Activated CD4-positive, alpha-beta T cell treated with anti-CD3 and anti-CD28 coated beads, Interleukin-2, amount 10 ng/mL, durations not matched to agents 24 days and 14 days (primary cell): ENCODE results near the gene CHMP2A. TPM values are rescaled to one million over a fixed set of nuclear protein-coding genes. Genes with fewer than 3 reads are reported as not detected.
"Not testable (repeated sequence)": the region's sequence is repeated elsewhere in the genome, so short reads cannot be mapped to it uniquely, and the experiment has no call there.

Experiments used
- DNase-seq: peaks from one replicate; pipeline ENCODE4 v3.0.0; 2022
- H3K27ac Mint-ChIP-seq: one replicate; pipeline ENCODE4 v1.8.0; 2022; ENCODE audit warnings: mild to moderate bottlenecking, mixed read lengths
- H3K27me3 Mint-ChIP-seq: one replicate; pipeline ENCODE4 v1.8.0; 2022; ENCODE audit warnings: mixed read lengths
- H3K36me3 Mint-ChIP-seq: one replicate; pipeline ENCODE4 v1.8.0; 2022; ENCODE audit warnings: low read depth, mild to moderate bottlenecking, mixed read lengths
- H3K4me1 Mint-ChIP-seq: one replicate; pipeline ENCODE4 v1.8.0; 2021; ENCODE audit warnings: mixed read lengths
- H3K4me3 Mint-ChIP-seq: one replicate; pipeline ENCODE4 v1.8.0; 2022; ENCODE audit warnings: mild to moderate bottlenecking, moderate library complexity, mixed read lengths
- H3K9me3 Mint-ChIP-seq: one replicate; pipeline ENCODE4 v1.8.0; 2021; ENCODE audit warnings: mixed read lengths
- intact Hi-C: fragments of 100-400 bp; cut with micrococcal nuclease; formaldehyde crosslinking; loops from one replicate; pipeline ENCODE4 v1.15.1; 2023
- total RNA-seq: library from RNA; stranded (reverse); gene quantifications from 2 replicates; pipeline ENCODE4 v1.2.3, GENCODE V29; 2022

Gene CHMP2A
- total RNA-seq, 1 donor from 2014 or later: 108 TPM

- Mint-ChIP-seq H3K27ac (peak overlapping the region; percentile 99), H3K4me3 (peak overlapping the region; percentile 94), H3K9me3 (no peaks in the 10 kb centered on the region), H3K36me3 (peaks cover 45% of the 10 kb centered on the region), H3K27me3 (peaks cover 17% of the 10 kb centered on the region), H3K4me1 (peaks cover 27% of the 10 kb centered on the region)
- intact Hi-C loops: loop anchor here (1.0 kb wide), 5 partner anchors 11 to 45 kb away; partner anchors contain the start of genes CHMP2A, MZF1 and ZBTB45
- DNase-seq: no peak
Measured at GRCh38 chr19:58544591-58545285, 10.2 kb downstream of the CHMP2A start.

GRCh38 chr19:58543826-58544590 lies 10.9 kb downstream of the CHMP2A start, which contains the start of gene TRIM28:
Gene TRIM28 (plus strand): TSS chr19:58544064. CDS start chr19:58544758, 694 bp downstream.
- intact Hi-C loops: loop anchor here (1.0 kb wide), 5 partner anchors 11 to 45 kb away; partner anchors contain the start of genes CHMP2A, MZF1 and ZBTB45
- H3K4me3 Mint-ChIP-seq: peak within 1 kb of the TSS; percentile 94
- peaks cover 29% of the 10 kb centered on the region for H3K4me1 Mint-ChIP-seq
- DNase-seq: peak; percentile 100
- H3K9me3 Mint-ChIP-seq: no peaks in the 10 kb centered on the region
- H3K27me3 Mint-ChIP-seq: peaks cover 23% of the 10 kb centered on the region
- peak within 1 kb of the TSS; percentile 99 for H3K27ac Mint-ChIP-seq
- H3K36me3 Mint-ChIP-seq: peaks cover 40% of the 10 kb centered on the region

- intact Hi-C loops: not testable (repeated sequence)
- peaks cover 30% of the 10 kb centered on the region for H3K36me3 Mint-ChIP-seq
Measured at GRCh38 chr19:58542641-58543372, 12.1 kb downstream of the CHMP2A start.

GRCh38 chr19:58539169-58539559 lies 15.7 kb downstream of the CHMP2A start:
- intact Hi-C loops, H3K36me3 Mint-ChIP-seq, H3K9me3 Mint-ChIP-seq, DNase-seq: not testable (repeated sequence)
- Mint-ChIP-seq H3K27ac (peak overlapping the region; percentile 20), H3K4me1 (peaks cover 18% of the 10 kb centered on the region), H3K4me3 (peak overlapping the region; percentile 30), H3K27me3 (peaks cover 25% of the 10 kb centered on the region)

More at GRCh38 chr19:58542641-58543372, 12.1 kb downstream of the CHMP2A start:
- Mint-ChIP-seq H3K27ac (peak overlapping the region; percentile 39), H3K4me1 (peaks cover 30% of the 10 kb centered on the region), H3K27me3 (peaks cover 25% of the 10 kb centered on the region), H3K4me3 (peak overlapping the region; percentile 12)
- DNase-seq, H3K9me3 Mint-ChIP-seq: not testable (repeated sequence)

GRCh38 chr19:58538257-58539168 lies 16.4 kb downstream of the CHMP2A start:
- peak; percentile 81 for DNase-seq
- intact Hi-C loops: no loop called here
- peaks cover 20% of the 10 kb centered on the region for H3K27me3 Mint-ChIP-seq
- H3K36me3 Mint-ChIP-seq: no peaks in the 10 kb centered on the region
- H3K9me3 Mint-ChIP-seq: no peaks in the 10 kb centered on the region
- peak overlapping the region; percentile 79 for H3K4me3 Mint-ChIP-seq
- H3K4me1 Mint-ChIP-seq: peaks cover 13% of the 10 kb centered on the region
- H3K27ac Mint-ChIP-seq: peak overlapping the region; percentile 41

GRCh38 chr19:58536852-58537798 lies 17.8 kb downstream of the CHMP2A start:
- peaks cover 17% of the 10 kb centered on the region for H3K27me3 Mint-ChIP-seq
- peaks cover 9% of the 10 kb centered on the region for H3K4me1 Mint-ChIP-seq
- no peaks in the 10 kb centered on the region for H3K9me3 Mint-ChIP-seq
- no peak overlapping the region for H3K4me3 Mint-ChIP-seq
- H3K36me3 Mint-ChIP-seq: no peaks in the 10 kb centered on the region
- H3K27ac Mint-ChIP-seq: no peak overlapping the region
- intact Hi-C loops: no loop called here
- peak; percentile 57 for DNase-seq

- Mint-ChIP-seq H3K27ac (no peak overlapping the region), H3K27me3 (peaks cover 20% of the 10 kb centered on the region), H3K4me3 (no peak overlapping the region), H3K9me3 (no peaks in the 10 kb centered on the region), H3K36me3 (no peaks in the 10 kb centered on the region), H3K4me1 (peaks cover 9% of the 10 kb centered on the region)
- intact Hi-C loops: no loop called here
- no peak for DNase-seq
Measured at GRCh38 chr19:58535857-58536256, 19.0 kb downstream of the CHMP2A start.

- Mint-ChIP-seq H3K27ac (no peak overlapping the region), H3K27me3 (peaks cover 8% of the 10 kb centered on the region), H3K9me3 (no peaks in the 10 kb centered on the region), H3K4me3 (no peak overlapping the region), H3K36me3 (no peaks in the 10 kb centered on the region), H3K4me1 (no peaks in the 10 kb centered on the region)
- DNase-seq: no peak
- intact Hi-C loops: no loop called here
Measured at GRCh38 chr19:58531034-58531840, 23.7 kb downstream of the CHMP2A start.

- Mint-ChIP-seq H3K27me3 (peaks cover 8% of the 10 kb centered on the region), H3K9me3 (no peaks in the 10 kb centered on the region), H3K4me1 (no peaks in the 10 kb centered on the region), H3K27ac (no peak overlapping the region), H3K4me3 (no peak overlapping the region), H3K36me3 (no peaks in the 10 kb centered on the region)
- intact Hi-C loops: no loop called here
- no peak for DNase-seq
Measured at GRCh38 chr19:58529405-58529804, 25.5 kb downstream of the CHMP2A start.

GRCh38 chr19:58522709-58523108 lies 32.2 kb downstream of the CHMP2A start:
- Mint-ChIP-seq H3K4me1 (peaks cover 23% of the 10 kb centered on the region), H3K4me3 (no peak overlapping the region), H3K36me3 (peaks cover 11% of the 10 kb centered on the region), H3K27me3 (no peaks in the 10 kb centered on the region), H3K9me3 (no peaks in the 10 kb centered on the region), H3K27ac (no peak overlapping the region)
- no peak for DNase-seq
- intact Hi-C loops: no loop called here

GRCh38 chr19:58521651-58522050 lies 33.3 kb downstream of the CHMP2A start:
- peak overlapping the region; percentile 9 for H3K4me3 Mint-ChIP-seq
- DNase-seq: no peak
- H3K9me3 Mint-ChIP-seq: no peaks in the 10 kb centered on the region
- intact Hi-C loops: no loop called here
- peaks cover 13% of the 10 kb centered on the region for H3K36me3 Mint-ChIP-seq
- H3K27me3 Mint-ChIP-seq: no peaks in the 10 kb centered on the region
- no peak overlapping the region for H3K27ac Mint-ChIP-seq
- H3K4me1 Mint-ChIP-seq: peaks cover 25% of the 10 kb centered on the region
